GM04503 (cell line): Measurements from ENCODE around the gene IL4.

ENCODE experiments used
- DNase-seq: peaks from one replicate; pipeline ENCODE4 v3.0.0-alpha.2; 2012; ENCODE audit warnings: low read depth

IL4 gene

DNA sequence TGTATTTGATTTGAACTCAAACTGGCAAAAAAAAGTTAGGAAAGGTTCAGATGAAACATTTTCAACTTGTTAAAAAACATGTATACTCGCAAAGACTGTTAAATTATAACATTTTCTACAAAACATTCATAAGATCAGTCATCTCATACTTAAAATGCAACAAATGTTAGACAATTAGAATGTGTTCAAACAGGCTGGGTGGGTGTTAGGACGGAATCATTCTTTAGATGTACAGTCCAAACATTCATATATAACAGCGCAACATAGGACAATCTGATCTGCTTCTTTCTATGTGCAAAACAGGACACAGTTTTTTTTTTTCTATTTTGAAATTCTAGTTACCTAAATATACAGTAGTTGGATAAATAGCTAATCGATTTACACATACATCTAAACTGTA lies 22.2 kb downstream of the IL4 start:
- no peak for DNase-seq

GRCh38 chr5:132704875-132705274 lies 31.1 kb downstream of the IL4 start:
- DNase-seq, result no peak

- no peak for DNase-seq
These were observed 34.9 kb downstream of the IL4 start for GRCh38 chr5:132708645-132709044.

DNA sequence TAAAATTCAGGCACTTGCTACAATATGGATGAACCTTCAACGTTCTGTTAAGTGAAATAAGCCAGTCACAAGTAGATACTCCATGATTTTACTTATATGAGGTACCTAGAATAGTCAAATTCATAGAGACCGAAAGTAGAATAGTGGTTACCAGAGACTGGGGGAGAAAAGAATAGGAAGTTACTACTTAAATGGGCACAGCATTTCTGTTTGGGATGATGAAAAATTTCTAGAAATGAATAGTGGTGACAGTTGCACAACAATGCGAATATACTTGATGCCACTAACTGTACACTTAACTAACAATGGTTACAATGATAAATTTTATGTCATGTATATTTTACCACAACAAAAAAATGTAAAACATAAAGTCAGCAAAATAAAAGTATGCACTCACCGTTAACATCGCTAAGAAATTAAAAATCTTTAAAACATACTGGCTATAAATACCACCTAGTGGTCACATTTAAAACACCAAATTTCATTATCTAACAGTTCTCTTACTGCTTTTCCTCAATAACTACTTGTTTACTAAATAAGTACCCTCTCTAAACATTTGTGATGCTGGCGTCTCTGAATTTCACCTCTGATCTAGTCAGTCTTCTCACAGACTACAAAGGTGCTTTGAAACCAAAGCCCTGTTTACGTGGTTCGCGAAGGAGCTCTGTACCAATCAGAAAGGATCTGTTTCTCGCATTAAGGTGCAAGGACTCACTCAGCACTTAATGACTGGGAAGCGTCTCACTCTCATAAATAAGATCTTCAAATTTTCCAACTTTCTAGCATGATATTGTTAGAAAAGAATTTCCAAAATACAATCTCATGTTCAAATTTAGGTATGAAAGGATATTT lies 40.9 kb downstream of the IL4 start:
- no peak for DNase-seq

DNA sequence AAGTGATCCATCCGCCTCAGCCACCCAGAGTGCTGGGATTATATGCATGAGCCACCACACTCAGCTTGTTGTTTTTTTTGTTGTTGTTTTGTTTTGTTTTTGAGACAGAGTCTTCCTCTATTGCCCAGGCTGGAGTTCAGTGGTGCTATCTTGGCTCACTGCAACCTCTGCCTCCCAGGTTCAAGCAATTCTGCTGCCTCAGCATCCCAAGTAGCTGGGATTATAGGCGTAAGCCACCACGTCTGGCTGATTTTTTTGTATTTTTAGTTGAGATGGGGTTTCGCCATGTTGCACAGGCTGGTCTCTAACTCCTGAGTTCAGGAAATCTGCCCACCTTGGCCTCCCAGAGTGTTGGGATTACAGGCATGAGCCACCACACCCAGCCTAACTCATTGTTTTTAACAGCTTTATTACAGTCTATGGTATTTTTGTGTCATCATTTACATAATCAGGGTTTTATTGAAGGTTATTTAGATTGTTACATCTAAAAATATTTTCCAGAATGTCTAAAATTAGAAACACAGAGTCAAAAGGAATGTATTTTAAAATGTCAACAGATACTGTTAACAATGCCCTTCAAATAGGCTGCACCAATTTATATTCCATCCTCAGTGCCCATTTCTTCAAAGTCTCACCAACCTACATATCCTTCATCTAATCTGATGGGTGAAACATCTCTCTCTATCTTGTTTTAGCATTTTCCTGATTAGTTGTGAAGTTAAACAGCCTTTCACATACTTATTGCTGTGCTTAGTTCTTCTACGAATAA lies 44.9 kb downstream of the IL4 start:
- DNase-seq, result no peak

- no peak for DNase-seq
These were observed 52.0 kb downstream of the IL4 start for GRCh38 chr5:132725745-132726144.

- DNase-seq, result no peak
These were observed 56.1 kb downstream of the IL4 start for GRCh38 chr5:132729896-132730295.
